KMS-11 (cell line): ENCODE data around the gene EYA4.

Experiments
- H2AFZ ChIP-seq: fragments of 200-600 bp; sonication (generic); 2 replicates; pipeline ENCODE4 v1.6.1; 2016; ENCODE audit warnings: antibody characterized with exemption, mixed run types, low read depth
- H3K27ac ChIP-seq: fragments of 200-600 bp; sonication (generic); 2 replicates; pipeline ENCODE4 v1.6.1; 2016; ENCODE audit warnings: mild to moderate bottlenecking, mixed run types
- H3K27me3 ChIP-seq: fragments of 200-600 bp; sonication (generic); 2 replicates; pipeline ENCODE4 v1.6.1; 2017; ENCODE audit warnings: mild to moderate bottlenecking, low read depth, mixed run types, moderate library complexity; ENCODE audit not compliant: insufficient read depth
- H3K36me3 ChIP-seq: fragments of 200-600 bp; sonication (generic); 2 replicates; pipeline ENCODE4 v1.6.1; 2017; ENCODE audit warnings: mild to moderate bottlenecking, mixed run types; ENCODE audit not compliant: insufficient read depth
- H3K4me1 ChIP-seq: fragments of 200-600 bp; sonication (generic); 2 replicates; pipeline ENCODE4 v1.6.1; 2016; ENCODE audit warnings: mild to moderate bottlenecking, low read depth, mixed run types; ENCODE audit not compliant: poor library complexity, severe bottlenecking
- H3K4me2 ChIP-seq: fragments of 200-600 bp; sonication (generic); 2 replicates; pipeline ENCODE4 v1.7.0; 2016; ENCODE audit warnings: mild to moderate bottlenecking, mixed run types
- H3K4me3 ChIP-seq: fragments of 200-600 bp; sonication (generic); IDR thresholded peaks from 2 replicates; pipeline ENCODE4 v1.6.1; 2017; ENCODE audit warnings: low read depth, low read length, mixed read lengths; ENCODE audit not compliant: insufficient read depth
- H3K79me2 ChIP-seq: fragments of 200-600 bp; sonication (generic); 2 replicates; pipeline ENCODE4 v1.6.1; 2016; ENCODE audit warnings: low read depth, mixed run types; ENCODE audit not compliant: insufficient read depth
- H3K9ac ChIP-seq: fragments of 200-600 bp; sonication (generic); 2 replicates; pipeline ENCODE4 v1.6.1; 2016; ENCODE audit warnings: mild to moderate bottlenecking, mixed run types
- H4K20me1 ChIP-seq: fragments of 200-600 bp; sonication (generic); 2 replicates; pipeline ENCODE4 v1.6.1; 2016; ENCODE audit warnings: mild to moderate bottlenecking, mixed run types; ENCODE audit not compliant: insufficient read depth
- TF ChIP-seq, protein P1 (sequence below): fragments of 200-600 bp; sonication (generic); conservative IDR thresholded peaks from 2 replicates; pipeline ENCODE4 v1.6.1; 2017; ENCODE audit warnings: low read depth, mild to moderate bottlenecking, antibody characterized with exemption, low read length, moderate library complexity, mixed read lengths

The EYA4 gene

DNA sequence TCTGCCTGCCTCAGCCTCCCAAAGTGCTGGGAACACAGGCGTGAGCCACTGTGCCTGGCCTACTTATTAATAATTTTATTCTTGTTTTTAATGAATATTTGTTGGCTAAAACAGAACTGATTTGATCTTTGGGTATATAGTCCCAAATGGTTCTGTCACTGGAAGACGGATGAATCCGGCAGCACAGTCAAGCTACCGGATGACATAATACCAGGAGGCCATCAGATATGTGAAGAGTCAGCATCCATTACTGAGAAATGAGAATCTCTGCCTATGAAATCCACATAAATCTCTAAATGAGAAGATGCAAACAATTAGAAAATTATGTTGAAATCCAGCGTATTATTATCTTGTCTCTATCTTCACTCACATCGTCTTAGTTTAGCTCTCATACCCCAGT is 263.0 kb downstream of the EYA4 start:
- Histone ChIP-seq H4K20me1 (no peaks in the 10 kb centered on the region), H3K9ac (no peak overlapping the region), H2AFZ (no peak overlapping the region), H3K27me3 (no peaks in the 10 kb centered on the region), H3K79me2 (no peaks in the 10 kb centered on the region), H3K27ac (no peak overlapping the region), H3K4me2 (no peak overlapping the region), H3K4me1 (no peaks in the 10 kb centered on the region), H3K4me3 (no peak overlapping the region), H3K36me3 (no peaks in the 10 kb centered on the region)
- TF ChIP-seq, protein P1, sequence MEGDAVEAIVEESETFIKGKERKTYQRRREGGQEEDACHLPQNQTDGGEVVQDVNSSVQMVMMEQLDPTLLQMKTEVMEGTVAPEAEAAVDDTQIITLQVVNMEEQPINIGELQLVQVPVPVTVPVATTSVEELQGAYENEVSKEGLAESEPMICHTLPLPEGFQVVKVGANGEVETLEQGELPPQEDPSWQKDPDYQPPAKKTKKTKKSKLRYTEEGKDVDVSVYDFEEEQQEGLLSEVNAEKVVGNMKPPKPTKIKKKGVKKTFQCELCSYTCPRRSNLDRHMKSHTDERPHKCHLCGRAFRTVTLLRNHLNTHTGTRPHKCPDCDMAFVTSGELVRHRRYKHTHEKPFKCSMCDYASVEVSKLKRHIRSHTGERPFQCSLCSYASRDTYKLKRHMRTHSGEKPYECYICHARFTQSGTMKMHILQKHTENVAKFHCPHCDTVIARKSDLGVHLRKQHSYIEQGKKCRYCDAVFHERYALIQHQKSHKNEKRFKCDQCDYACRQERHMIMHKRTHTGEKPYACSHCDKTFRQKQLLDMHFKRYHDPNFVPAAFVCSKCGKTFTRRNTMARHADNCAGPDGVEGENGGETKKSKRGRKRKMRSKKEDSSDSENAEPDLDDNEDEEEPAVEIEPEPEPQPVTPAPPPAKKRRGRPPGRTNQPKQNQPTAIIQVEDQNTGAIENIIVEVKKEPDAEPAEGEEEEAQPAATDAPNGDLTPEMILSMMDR, result no peak

DNA sequence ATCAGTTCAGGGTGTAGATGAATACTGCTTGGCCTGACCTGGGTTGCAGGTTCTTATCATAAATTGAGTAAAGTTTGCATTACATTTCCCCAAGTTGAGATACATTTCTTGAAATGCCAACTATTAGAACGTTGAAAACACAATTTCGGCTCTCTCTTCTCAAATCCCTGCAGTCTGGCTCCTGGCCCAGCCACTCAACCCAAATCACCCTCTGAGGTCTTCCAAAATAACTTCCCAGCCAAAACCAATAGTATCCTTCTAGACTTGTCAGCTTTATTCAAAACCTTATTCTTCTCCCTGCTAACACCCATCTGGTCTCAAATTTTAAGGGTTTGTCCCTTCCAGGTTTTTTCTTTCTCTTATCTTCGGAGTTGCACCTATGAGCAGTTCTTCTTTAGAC is 263.6 kb downstream of the EYA4 start:
- no peak overlapping the region for H3K9ac ChIP-seq
- H3K4me1 ChIP-seq, result no peaks in the 10 kb centered on the region
- H3K27ac ChIP-seq, result no peak overlapping the region
- no peaks in the 10 kb centered on the region for H4K20me1 ChIP-seq
- TF ChIP-seq, protein P1, result no peak
- no peaks in the 10 kb centered on the region for H3K27me3 ChIP-seq
- no peak overlapping the region for H2AFZ ChIP-seq
- H3K4me2 ChIP-seq, result no peak overlapping the region
- no peaks in the 10 kb centered on the region for H3K36me3 ChIP-seq
- H3K79me2 ChIP-seq, result no peaks in the 10 kb centered on the region
- H3K4me3 ChIP-seq, result no peak overlapping the region

DNA sequence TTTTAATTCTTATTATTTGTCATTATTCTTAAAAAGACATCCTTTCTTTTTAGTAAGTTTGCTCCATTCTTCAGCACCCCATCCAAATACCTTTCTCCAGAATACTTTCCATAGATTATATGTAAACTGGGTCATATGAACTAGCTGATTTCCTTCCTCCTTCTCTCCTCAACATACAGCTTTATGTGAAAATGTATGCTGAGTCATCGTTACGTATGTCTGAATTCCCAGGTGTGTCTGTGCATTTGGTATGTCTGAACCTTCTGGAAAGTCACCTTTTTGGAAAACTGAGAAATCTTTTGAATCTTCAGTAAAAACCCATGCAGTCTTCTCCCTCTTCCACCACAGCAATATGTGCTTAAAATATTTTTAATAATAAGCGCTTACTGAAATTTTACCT is 264.5 kb downstream of the EYA4 start:
- no peak overlapping the region for H3K9ac ChIP-seq
- H3K79me2 ChIP-seq, result no peaks in the 10 kb centered on the region
- H3K36me3 ChIP-seq, result no peaks in the 10 kb centered on the region
- no peak overlapping the region for H3K4me3 ChIP-seq
- no peaks in the 10 kb centered on the region for H4K20me1 ChIP-seq
- H3K27me3 ChIP-seq, result no peaks in the 10 kb centered on the region
- TF ChIP-seq, protein P1, result no peak
- no peak overlapping the region for H2AFZ ChIP-seq
- no peak overlapping the region for H3K4me2 ChIP-seq
- H3K27ac ChIP-seq, result no peak overlapping the region
- no peaks in the 10 kb centered on the region for H3K4me1 ChIP-seq

- H2AFZ ChIP-seq, result no peak overlapping the region
- H4K20me1 ChIP-seq, result no peaks in the 10 kb centered on the region
- no peaks in the 10 kb centered on the region for H3K4me1 ChIP-seq
- H3K4me2 ChIP-seq, result no peak overlapping the region
- no peaks in the 10 kb centered on the region for H3K79me2 ChIP-seq
- no peak overlapping the region for H3K27ac ChIP-seq
- H3K4me3 ChIP-seq, result no peak overlapping the region
- TF ChIP-seq, protein P1, result peak; percentile 78
- no peaks in the 10 kb centered on the region for H3K27me3 ChIP-seq
- H3K9ac ChIP-seq, result no peak overlapping the region
- H3K36me3 ChIP-seq, result no peaks in the 10 kb centered on the region
Observed at GRCh38 chr6:133512410-133513016, 271.4 kb downstream of the EYA4 start.
